HCT116 (cell line): ENCODE data around the gene WNT9B. TPM values are rescaled to one million over a fixed set of nuclear protein-coding genes. Genes with fewer than 3 reads are reported as not detected.

Source experiments
- ATAC-seq: fragments of 200-7000 bp; cut with Tn5 transposase; 2 replicates; pipeline ENCODE4 v1.9.1; 2020; ENCODE audit warnings: mild to moderate bottlenecking, moderate library complexity
- BruUV-seq: library from RNA; stranded (reverse); fragments of 400-500 nt; replicated peaks from 2 replicates; lab custom pipeline; 2021; lab: Mats Ljungman, UMichigan
- CTCF ChIA-PET: fragments of 300-600 bp; sonication (Branson Sonifier 250); formaldehyde crosslinking; loops from one replicate; lab custom pipeline; 2021; ENCODE audit warnings: antibody characterized with exemption; lab: Charles Lee
- POLR2A ChIA-PET: fragments of 300-600, 350-600 bp; sonication (Branson Sonifier 250); formaldehyde crosslinking; loops from one replicate; lab custom pipeline; 2021; ENCODE audit warnings: antibody characterized with exemption; lab: Charles Lee
- RAD21 ChIA-PET, 2 experiments: fragments of 300-600 bp; sonication (Branson Sonifier 250); formaldehyde crosslinking; loops; one replicate each; lab custom pipeline; 2023; ENCODE audit warnings: low total read pairs in 2 of 2; ENCODE audit not compliant: uncharacterized antibody in 2 of 2, unreplicated experiment in 2 of 2, low non-redundant PET in 1 of 2; lab: Charles Lee
- DNase-seq: peaks from one replicate; pipeline ENCODE4 v3.0.0-alpha.2; 2010; ENCODE audit warnings: low read depth, low spot score
- H2AFZ ChIP-seq: fragments of 200-600 bp; shearing (Covaris generic), sonication (generic); 2 replicates; pipeline ENCODE4 v1.6.1; 2017; ENCODE audit warnings: low read depth, mixed run types, mixed read lengths, antibody characterized with exemption, low read length; ENCODE audit not compliant: poor library complexity, severe bottlenecking
- H3K27ac ChIP-seq: 2 replicates; pipeline ENCODE4 v1.5.1; 2012; ENCODE audit warnings: low read depth, low read length
- H3K27me3 ChIP-seq: fragments of 200-600 bp; sonication (generic); 2 replicates; pipeline ENCODE4 v1.6.1; 2016; ENCODE audit warnings: mixed run types, low read length, mixed read lengths; ENCODE audit not compliant: insufficient read depth
- H3K36me3 ChIP-seq, 2 experiments: fragments of 200-500 bp in 1 of 2; fragments of 200-600 bp in 1 of 2; sonication (Bioruptor generic) in 1 of 2; sonication (generic) in 1 of 2; 2 replicates each; pipeline versions ENCODE4 v1.5.1 to v1.6.1; 2014 to 2016; ENCODE audit warnings: low read length in 2 of 2, inconsistent platforms in 1 of 2, mixed read lengths in 1 of 2, mixed run types in 1 of 2; ENCODE audit not compliant: insufficient read depth in 2 of 2, control insufficient read depth in 1 of 2
- H3K4me1 ChIP-seq, 2 experiments: fragments of 200-600 bp in 1 of 2; sonication (generic) in 1 of 2; 2 replicates each; pipeline versions ENCODE4 v1.5.1 to v1.6.1; 2012 to 2017; ENCODE audit warnings: low read length in 2 of 2, inconsistent platforms in 1 of 2, mild to moderate bottlenecking in 1 of 2, mixed read lengths in 1 of 2, mixed run types in 1 of 2, moderate library complexity in 1 of 2; ENCODE audit not compliant: insufficient read depth in 2 of 2, control insufficient read depth in 1 of 2
- H3K4me2 ChIP-seq: fragments of 200-600 bp; sonication (generic); 2 replicates; pipeline ENCODE4 v1.6.1; 2017; ENCODE audit warnings: mixed run types, low read length, mixed read lengths
- H3K4me3 ChIP-seq, 2 experiments: fragments of 200-600 bp in 1 of 2; sonication (generic) in 1 of 2; replicated peaks in 1 of 2; 2 replicates each; pipeline ENCODE4 v1.5.1; 2011 to 2016; ENCODE audit warnings: low read length in 2 of 2, control low read depth in 1 of 2, low read depth in 1 of 2, mild to moderate bottlenecking in 1 of 2, mixed read lengths in 1 of 2, mixed run types in 1 of 2
- H3K79me2 ChIP-seq: fragments of 200-600 bp; sonication (generic); 2 replicates; pipeline ENCODE4 v1.6.1; 2017; ENCODE audit warnings: mild to moderate bottlenecking, mixed run types, low read length, moderate library complexity, mixed read lengths; ENCODE audit not compliant: insufficient read depth
- H3K9ac ChIP-seq: fragments of 200-600 bp; sonication (generic); 2 replicates; pipeline ENCODE4 v1.6.1; 2016; ENCODE audit warnings: low read length, mixed read lengths
- H3K9me2 ChIP-seq: fragments of 200-600 bp; sonication (generic), shearing (Covaris generic); 2 replicates; pipeline ENCODE4 v1.6.1; 2017; ENCODE audit warnings: mixed run types, mild to moderate bottlenecking, moderate library complexity; ENCODE audit not compliant: insufficient read depth
- H3K9me3 ChIP-seq, 2 experiments: fragments of 200-500 bp in 1 of 2; fragments of 200-600 bp in 1 of 2; sonication (Bioruptor generic) in 1 of 2; sonication (generic) in 1 of 2; 2 replicates each; pipeline ENCODE4 v1.6.1; 2014 to 2017; ENCODE audit warnings: low read length in 2 of 2, mixed read lengths in 2 of 2, inconsistent platforms in 1 of 2, low read depth in 1 of 2, mild to moderate bottlenecking in 1 of 2, mixed run types in 1 of 2, moderate library complexity in 1 of 2; ENCODE audit not compliant: control insufficient read depth in 1 of 2, insufficient read depth in 1 of 2
- H4K20me1 ChIP-seq: fragments of 200-600 bp; sonication (generic), shearing (Covaris generic); 2 replicates; pipeline ENCODE4 v1.6.1; 2017; ENCODE audit warnings: mixed run types, mild to moderate bottlenecking, moderate library complexity; ENCODE audit not compliant: insufficient read depth
- EZH2 ChIP-seq: fragments of 200-600 bp; sonication (generic); IDR thresholded peaks from 2 replicates; pipeline ENCODE4 v1.6.1; 2017; ENCODE audit warnings: antibody characterized with exemption, mixed run types
- EZH2phosphoT487 ChIP-seq: fragments of 200-600 bp; IDR thresholded peaks from 2 replicates; pipeline ENCODE4 v1.6.1; 2018; ENCODE audit warnings: antibody characterized with exemption, borderline replicate concordance
- FOSL1 ChIP-seq: IDR thresholded peaks from 2 replicates; pipeline ENCODE4 v1.6.1; 2012; ENCODE audit warnings: low read depth
- JUND ChIP-seq: IDR thresholded peaks from 2 replicates; pipeline ENCODE4 v1.6.1; 2012
- POLR2A ChIP-seq: IDR thresholded peaks from 2 replicates; pipeline ENCODE4 v1.7.0; 2011; ENCODE audit warnings: borderline replicate concordance; ENCODE audit not compliant: insufficient read depth, insufficient read length; ENCODE audit errors: extremely low read depth
- SP1 ChIP-seq: IDR thresholded peaks from 2 replicates; pipeline ENCODE4 v1.6.1; 2012; ENCODE audit warnings: low read depth
- SRF ChIP-seq: IDR thresholded peaks from 2 replicates; pipeline ENCODE4 v1.6.1; 2012; ENCODE audit warnings: low read depth
- YY1 ChIP-seq: IDR thresholded peaks from 2 replicates; pipeline ENCODE4 v1.6.1; 2011; ENCODE audit warnings: low read length, low read depth, moderate library complexity, mild to moderate bottlenecking; ENCODE audit not compliant: insufficient replicate concordance; ENCODE audit errors: extremely low read depth
- ZFX ChIP-seq: fragments of 450-650 bp; IDR thresholded peaks from 2 replicates; pipeline ENCODE4 v1.6.1; 2017
- intact Hi-C: fragments of 100-400 bp; cut with micrococcal nuclease; formaldehyde crosslinking; loops from 2 replicates; pipeline ENCODE4 v1.10.0; 2022
- total RNA-seq: library from RNA; stranded (reverse); gene quantifications from one replicate; pipeline ENCODE4 v1.2.1, GENCODE V29; 2021; ENCODE audit not compliant: unreplicated experiment

The WNT9B gene
- total RNA-seq, 1 experiment from 2014 or later, result not detected

GRCh38 chr17:46935658-46936266, 84.4 kb downstream of the WNT9B start:
- H3K27ac ChIP-seq, result no peak overlapping the region
- no TSS peak for BruUV-seq
- no peak overlapping the region for H3K4me3 ChIP-seq
- intact Hi-C loops, result no loop called here
- H3K4me1 ChIP-seq, result no peaks in the 10 kb centered on the region
- no peaks in the 10 kb centered on the region for H3K9me3 ChIP-seq
- no peak overlapping the region for H3K9ac ChIP-seq
- RAD21 ChIA-PET, result no interaction called here
- H3K36me3 ChIP-seq, result peaks cover 86 to 87% of the 10 kb centered on the region in 2 experiments
- CTCF ChIA-PET, result no interaction called here
- H3K4me2 ChIP-seq, result no peak overlapping the region
- no peaks in the 10 kb centered on the region for H3K79me2 ChIP-seq
- DNase-seq (no peak), ATAC-seq (no peak)
- no peaks in the 10 kb centered on the region for H3K9me2 ChIP-seq
- H2AFZ ChIP-seq, result no peak overlapping the region
- H4K20me1 ChIP-seq, result no peaks in the 10 kb centered on the region
- H3K27me3 ChIP-seq, result no peaks in the 10 kb centered on the region
- no peak for TF ChIP-seq SP1
- no peak for TF ChIP-seq EZH2
- no peak for TF ChIP-seq ZFX
- no peak for TF ChIP-seq FOSL1
- TF ChIP-seq YY1, result no peak
- no peak for TF ChIP-seq JUND
- no peak for TF ChIP-seq EZH2phosphoT487
- TF ChIP-seq SRF, result no peak
- TF ChIP-seq POLR2A, result no peak
- POLR2A ChIA-PET, result no interaction called here

Other genes starting within 250 kb of the WNT9B start
- 5.5 TPM for gene WNT3, start 32.9 kb upstream of the WNT9B start, total RNA-seq
- 52.9 TPM for gene GOSR2, start 71.6 kb downstream of the WNT9B start, total RNA-seq
- gene RPRML, start 127.7 kb downstream of the WNT9B start, total RNA-seq, result not detected